Activated CD4-positive, alpha-beta memory T cell treated with anti-CD3 and anti-CD28 coated beads, Interleukin-2, amount 10 ng/mL, durations not matched to agents 7 days and 5 days (primary cell): ENCODE results near the gene RTP4. TPM values are rescaled to one million over a fixed set of nuclear protein-coding genes. Genes with fewer than 3 reads are reported as not detected.
"Not testable (repeated sequence)": the region's sequence is repeated elsewhere in the genome, so short reads cannot be mapped to it uniquely, and the experiment has no call there.

Experiments
- CTCF ChIA-PET: fragments of 350-600 bp; sonication (Branson Sonifier 250); formaldehyde crosslinking; loops from one replicate; lab custom pipeline; 2021; ENCODE audit warnings: antibody characterized with exemption, inconsistent platforms; lab: Charles Lee
- POLR2A ChIA-PET: fragments of 350-600 bp; sonication (Branson Sonifier 250); formaldehyde crosslinking; loops from one replicate; lab custom pipeline; 2021; ENCODE audit warnings: antibody characterized with exemption; lab: Charles Lee
- DNase-seq: peaks from one replicate; pipeline ENCODE4 v3.0.0-alpha.2; 2020
- H3K27ac Mint-ChIP-seq: one replicate; pipeline ENCODE4 v1.8.0; 2021; ENCODE audit warnings: mild to moderate bottlenecking, mixed read lengths
- H3K27me3 Mint-ChIP-seq: one replicate; pipeline ENCODE4 v1.8.0; 2021; ENCODE audit warnings: mixed read lengths
- H3K36me3 Mint-ChIP-seq: one replicate; pipeline ENCODE4 v1.8.0; 2021; ENCODE audit warnings: low read depth, mixed read lengths
- H3K4me1 Mint-ChIP-seq: one replicate; pipeline ENCODE4 v1.8.0; 2021; ENCODE audit warnings: mixed read lengths
- H3K4me3 Mint-ChIP-seq: one replicate; pipeline ENCODE4 v1.8.0; 2021; ENCODE audit warnings: mild to moderate bottlenecking, mixed read lengths
- H3K9me3 Mint-ChIP-seq: one replicate; pipeline ENCODE4 v1.8.0; 2021; ENCODE audit warnings: mixed read lengths
- total RNA-seq, 2 experiments: library from RNA; stranded (reverse); gene quantifications; one replicate each; pipeline ENCODE4 v1.2.3, GENCODE V29; 2021

The RTP4 gene
- total RNA-seq, 2 experiments from 2014 or later, result 23.2 to 24.1 TPM

DNA sequence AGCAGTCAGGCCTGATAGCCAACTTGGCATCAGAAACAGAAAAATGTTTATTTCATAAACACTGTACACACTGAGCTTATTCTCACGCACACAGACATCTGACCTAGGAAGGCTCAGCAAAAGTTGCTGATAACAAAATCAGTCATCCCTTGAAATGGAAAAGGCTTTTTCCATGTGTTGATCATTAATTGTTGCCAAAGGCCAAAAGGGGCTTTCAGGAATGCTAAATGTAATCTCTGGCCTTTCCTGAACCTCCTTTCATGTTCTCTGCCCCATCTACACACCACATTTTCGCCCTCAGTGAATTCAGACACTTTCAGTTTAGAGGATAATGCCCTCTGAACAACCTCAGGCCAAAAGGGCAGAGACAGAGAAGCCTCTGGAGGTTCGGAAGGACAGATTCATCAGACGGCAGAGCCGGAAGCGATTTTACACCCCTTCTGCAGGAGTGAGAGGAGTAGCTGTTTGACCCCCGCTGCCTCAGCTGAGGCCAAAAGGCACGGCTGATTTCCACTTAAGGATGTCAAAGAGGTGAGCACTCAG lies 14.5 kb downstream of the RTP4 start:
- no peak overlapping the region for H3K4me3 Mint-ChIP-seq
- CTCF ChIA-PET, result no interaction called here
- no peak overlapping the region for H3K27ac Mint-ChIP-seq
- H3K27me3 Mint-ChIP-seq, result peaks cover 15% of the 10 kb centered on the region
- H3K9me3 Mint-ChIP-seq, result peaks cover 9% of the 10 kb centered on the region
- peaks cover 2% of the 10 kb centered on the region for H3K4me1 Mint-ChIP-seq
- POLR2A ChIA-PET, result interaction anchor here (1.6 kb wide), 1 partner anchor 14 kb away, joined by 4 read pairs; the partner anchor contains the start of gene RTP4
- H3K36me3 Mint-ChIP-seq, result peaks cover 5% of the 10 kb centered on the region
- DNase-seq, result no peak

DNA sequence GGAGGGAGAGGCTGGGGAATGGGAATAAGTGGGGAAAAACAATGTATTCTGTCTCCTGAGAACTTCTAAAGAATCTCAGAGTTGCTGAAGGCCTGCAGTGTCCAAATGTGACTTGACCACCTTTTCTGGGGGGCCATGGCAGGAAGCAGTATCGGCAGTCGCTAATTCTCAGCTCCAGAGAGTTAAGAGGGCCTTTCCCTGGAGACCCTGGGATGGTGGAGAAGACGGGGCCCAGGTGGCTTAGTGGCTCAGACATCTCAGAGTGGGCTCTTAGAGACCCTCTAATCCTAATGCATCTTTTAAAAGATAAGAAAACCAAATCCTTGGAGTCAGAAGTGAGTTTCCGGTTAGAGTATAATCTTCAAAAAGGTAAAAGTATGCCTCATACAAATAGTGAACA lies 15.1 kb downstream of the RTP4 start:
- peaks cover 2% of the 10 kb centered on the region for H3K4me1 Mint-ChIP-seq
- no peaks in the 10 kb centered on the region for H3K36me3 Mint-ChIP-seq
- H3K4me3 Mint-ChIP-seq, result no peak overlapping the region
- ChIA-PET CTCF (interaction anchor here (0.7 kb wide), 1 partner anchor 64 kb away, joined by 4 read pairs; no protein-coding TSS in a partner anchor), POLR2A (interaction anchor here (1.6 kb wide), 1 partner anchor 15 kb away, joined by 4 read pairs; the partner anchor contains the start of gene RTP4)
- no peak overlapping the region for H3K27ac Mint-ChIP-seq
- peaks cover 3% of the 10 kb centered on the region for H3K9me3 Mint-ChIP-seq
- no peak for DNase-seq
- H3K27me3 Mint-ChIP-seq, result peaks cover 19% of the 10 kb centered on the region

DNA sequence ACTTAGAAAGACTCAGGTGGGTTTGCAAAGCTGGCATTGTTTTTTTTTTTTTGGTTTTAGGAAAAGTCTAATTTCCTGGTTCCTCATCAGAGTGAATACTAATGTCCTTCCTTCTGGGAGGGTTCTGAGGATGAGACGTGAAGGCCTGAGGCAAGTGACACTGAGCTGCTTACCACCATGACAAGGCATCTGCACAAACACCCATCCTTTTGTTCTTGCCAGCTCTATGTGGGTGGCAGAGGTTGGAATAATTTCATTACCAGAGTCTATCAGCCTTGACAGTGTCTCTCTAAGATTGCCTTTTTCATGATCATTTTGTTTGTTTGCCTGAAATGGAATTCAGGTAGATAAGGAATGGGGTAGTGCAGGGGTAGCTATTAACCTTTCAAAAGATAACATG lies 17.1 kb downstream of the RTP4 start:
- H3K4me1 Mint-ChIP-seq, result peaks cover under 1% of the 10 kb centered on the region
- no peak for DNase-seq
- no peak overlapping the region for H3K27ac Mint-ChIP-seq
- peaks cover 39% of the 10 kb centered on the region for H3K27me3 Mint-ChIP-seq
- no peak overlapping the region for H3K4me3 Mint-ChIP-seq
- H3K9me3 Mint-ChIP-seq, result peaks cover 3% of the 10 kb centered on the region
- H3K36me3 Mint-ChIP-seq, result no peaks in the 10 kb centered on the region
- ChIA-PET CTCF (interaction anchor here (0.7 to 0.8 kb wide), 2 partner anchors 9 to 326 kb away, joined by 3 read pairs; no protein-coding TSS in a partner anchor), POLR2A (no interaction called here)

DNA sequence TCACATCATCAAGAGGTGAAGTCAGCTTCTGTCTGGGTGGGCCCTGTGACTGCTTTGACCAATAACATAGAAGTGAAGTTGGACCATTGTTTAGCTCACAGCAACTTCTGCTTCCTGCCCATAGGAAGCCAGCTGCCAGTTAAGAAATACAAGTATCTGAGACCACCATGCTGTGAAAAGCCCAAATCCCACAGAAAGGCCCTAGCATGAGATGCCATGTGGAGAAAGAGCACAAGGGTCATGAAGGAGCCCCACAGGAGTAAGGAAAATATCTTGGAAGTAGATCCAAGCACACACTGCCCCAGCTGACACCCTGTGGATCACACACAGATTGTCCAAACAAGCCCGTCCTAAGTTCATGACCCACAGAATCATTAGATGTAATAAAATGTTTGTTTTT lies 28.5 kb downstream of the RTP4 start:
- POLR2A ChIA-PET, result no interaction called here
- no peak overlapping the region for H3K27ac Mint-ChIP-seq

DNA sequence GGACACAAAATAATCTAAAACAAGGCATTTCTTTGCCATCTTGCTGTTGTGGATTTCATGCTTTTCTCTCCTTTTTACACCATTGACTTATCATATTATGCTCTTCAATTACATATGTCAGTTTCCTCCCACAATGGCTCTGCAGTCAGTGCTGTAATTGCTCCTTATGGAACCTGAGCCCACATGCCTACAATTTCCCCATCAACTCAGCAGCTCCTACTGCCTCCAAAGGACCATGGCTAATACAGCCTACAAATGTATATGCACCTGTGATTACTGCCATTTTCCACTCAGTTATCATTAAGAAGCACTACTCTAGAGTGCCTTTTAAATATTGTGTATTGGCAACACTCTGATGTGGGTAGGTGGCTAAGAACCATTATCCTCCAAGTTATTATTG lies 30.8 kb downstream of the RTP4 start:
- Mint-ChIP-seq H3K27ac (no peak overlapping the region), H3K4me1 (no peaks in the 10 kb centered on the region), H3K27me3 (peaks cover 37% of the 10 kb centered on the region), H3K36me3 (no peaks in the 10 kb centered on the region), H3K4me3 (no peak overlapping the region), H3K9me3 (no peaks in the 10 kb centered on the region)
- ChIA-PET CTCF (no interaction called here), POLR2A (no interaction called here)
- no peak for DNase-seq

More for the DNA sequence above, 28.5 kb downstream of the RTP4 start:
- peaks cover 34% of the 10 kb centered on the region for H3K27me3 Mint-ChIP-seq
- H3K4me3 Mint-ChIP-seq, result no peak overlapping the region
- H3K9me3 Mint-ChIP-seq, result no peaks in the 10 kb centered on the region
- DNase-seq, result no peak
- H3K4me1 Mint-ChIP-seq, result no peaks in the 10 kb centered on the region
- H3K36me3 Mint-ChIP-seq, result no peaks in the 10 kb centered on the region
- CTCF ChIA-PET, result no interaction called here

DNA sequence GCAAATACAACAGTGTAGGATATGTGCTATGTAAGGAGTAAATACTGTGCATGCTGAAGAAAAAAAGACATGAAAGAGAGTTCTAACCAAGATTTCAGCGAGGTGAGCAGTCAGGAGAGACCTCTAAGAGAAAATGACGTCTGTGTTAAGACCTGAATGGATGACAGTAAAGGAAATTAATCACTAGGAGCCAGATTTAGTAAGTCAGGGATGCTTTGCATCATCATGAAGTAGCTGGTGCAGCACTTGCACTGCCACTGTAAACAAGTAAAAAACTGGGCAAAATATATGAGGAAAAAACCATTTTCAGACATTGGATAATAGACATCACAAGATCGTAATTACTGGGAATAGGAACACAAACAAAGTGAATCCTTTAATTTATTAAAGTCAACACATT lies 32.6 kb downstream of the RTP4 start:
- DNase-seq, result no peak
- Mint-ChIP-seq H3K4me3 (no peak overlapping the region), H3K4me1 (no peaks in the 10 kb centered on the region), H3K9me3 (no peaks in the 10 kb centered on the region), H3K27ac (no peak overlapping the region), H3K36me3 (no peaks in the 10 kb centered on the region), H3K27me3 (peaks cover 35% of the 10 kb centered on the region)
- ChIA-PET CTCF (no interaction called here), POLR2A (no interaction called here)

DNA sequence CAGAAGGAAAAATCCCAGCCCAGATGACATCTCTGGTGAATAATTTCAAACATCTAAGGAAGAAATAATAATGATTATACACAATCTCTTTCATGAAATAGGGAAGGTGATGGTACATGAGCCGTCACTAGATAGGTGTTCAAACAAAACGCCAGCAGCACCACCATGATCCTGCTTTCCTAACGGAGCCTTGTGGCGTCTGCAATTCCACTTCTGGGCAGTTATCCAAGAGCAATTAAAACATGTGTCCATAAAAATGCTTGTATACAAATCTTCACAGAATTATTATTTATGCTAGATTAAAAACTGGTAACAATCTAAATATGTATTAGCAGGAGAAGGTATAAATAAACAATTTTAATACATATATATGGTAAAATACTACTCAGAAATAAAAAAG lies 33.7 kb downstream of the RTP4 start:
- ChIA-PET POLR2A (no interaction called here), CTCF (no interaction called here)
- Mint-ChIP-seq H3K4me1 (no peaks in the 10 kb centered on the region), H3K9me3 (no peaks in the 10 kb centered on the region), H3K27ac (no peak overlapping the region), H3K27me3 (peaks cover 32% of the 10 kb centered on the region), H3K4me3 (no peak overlapping the region), H3K36me3 (no peaks in the 10 kb centered on the region)
- DNase-seq, result no peak

DNA sequence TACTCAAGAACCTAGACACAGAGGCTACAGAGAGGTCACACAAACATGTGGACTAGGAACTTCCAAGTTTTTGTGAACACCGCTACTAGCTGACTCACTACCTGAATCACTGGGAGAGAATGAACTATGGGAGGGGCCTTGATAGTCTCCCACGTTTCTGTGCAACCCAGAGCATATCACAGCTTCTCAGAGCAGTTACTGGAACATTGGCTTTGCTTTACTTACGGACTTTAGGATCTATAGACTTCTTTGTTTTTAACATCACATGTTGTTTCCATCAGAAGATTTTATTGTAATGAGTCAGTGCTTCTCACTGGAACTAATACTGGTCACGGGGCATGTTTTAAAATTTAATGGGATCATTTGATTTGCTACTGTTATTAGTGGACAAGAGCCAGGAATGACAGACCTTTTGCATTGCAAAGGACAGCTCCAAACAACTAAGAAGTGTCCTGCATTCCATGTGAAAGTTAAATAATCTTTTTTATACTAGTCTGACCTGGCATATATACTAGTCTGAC lies 35.6 kb downstream of the RTP4 start:
- H3K4me3 Mint-ChIP-seq, result no peak overlapping the region
- peaks cover 27% of the 10 kb centered on the region for H3K27me3 Mint-ChIP-seq
- no peak for DNase-seq
- H3K4me1 Mint-ChIP-seq, result no peaks in the 10 kb centered on the region
- H3K27ac Mint-ChIP-seq, result no peak overlapping the region
- ChIA-PET CTCF (no interaction called here), POLR2A (no interaction called here)
- H3K9me3 Mint-ChIP-seq, result no peaks in the 10 kb centered on the region
- no peaks in the 10 kb centered on the region for H3K36me3 Mint-ChIP-seq

DNA sequence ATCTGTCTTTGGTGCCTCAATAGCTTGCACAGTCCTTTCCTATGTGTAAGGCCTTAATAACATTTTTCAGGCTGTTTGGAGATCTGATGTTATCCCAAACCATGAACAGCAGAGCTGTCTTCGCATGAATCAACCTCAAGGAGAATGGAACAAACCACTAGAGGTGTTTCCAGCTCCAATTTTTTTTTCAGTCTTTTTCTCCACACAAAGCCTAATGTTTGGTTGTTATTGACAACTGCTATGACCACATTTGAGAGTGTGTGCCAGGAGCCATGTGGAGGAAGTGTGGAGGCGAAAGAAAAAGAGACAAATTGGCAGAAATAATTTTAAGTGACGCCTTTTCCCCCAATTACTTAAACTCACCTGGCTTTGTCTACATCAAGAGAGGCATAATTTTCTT lies 38.7 kb downstream of the RTP4 start:
- Mint-ChIP-seq H3K27me3 (peaks cover 22% of the 10 kb centered on the region), H3K9me3 (no peaks in the 10 kb centered on the region), H3K27ac (no peak overlapping the region), H3K4me3 (no peak overlapping the region), H3K36me3 (no peaks in the 10 kb centered on the region), H3K4me1 (no peaks in the 10 kb centered on the region)
- ChIA-PET CTCF (interaction anchor here (3.1 kb wide), 1 partner anchor 88 kb away, joined by 13 read pairs; no protein-coding TSS in a partner anchor), POLR2A (interaction anchor here (0.5 kb wide), 1 partner anchor 900 kb away, joined by 3 read pairs; no protein-coding TSS in a partner anchor)
- no peak for DNase-seq

DNA sequence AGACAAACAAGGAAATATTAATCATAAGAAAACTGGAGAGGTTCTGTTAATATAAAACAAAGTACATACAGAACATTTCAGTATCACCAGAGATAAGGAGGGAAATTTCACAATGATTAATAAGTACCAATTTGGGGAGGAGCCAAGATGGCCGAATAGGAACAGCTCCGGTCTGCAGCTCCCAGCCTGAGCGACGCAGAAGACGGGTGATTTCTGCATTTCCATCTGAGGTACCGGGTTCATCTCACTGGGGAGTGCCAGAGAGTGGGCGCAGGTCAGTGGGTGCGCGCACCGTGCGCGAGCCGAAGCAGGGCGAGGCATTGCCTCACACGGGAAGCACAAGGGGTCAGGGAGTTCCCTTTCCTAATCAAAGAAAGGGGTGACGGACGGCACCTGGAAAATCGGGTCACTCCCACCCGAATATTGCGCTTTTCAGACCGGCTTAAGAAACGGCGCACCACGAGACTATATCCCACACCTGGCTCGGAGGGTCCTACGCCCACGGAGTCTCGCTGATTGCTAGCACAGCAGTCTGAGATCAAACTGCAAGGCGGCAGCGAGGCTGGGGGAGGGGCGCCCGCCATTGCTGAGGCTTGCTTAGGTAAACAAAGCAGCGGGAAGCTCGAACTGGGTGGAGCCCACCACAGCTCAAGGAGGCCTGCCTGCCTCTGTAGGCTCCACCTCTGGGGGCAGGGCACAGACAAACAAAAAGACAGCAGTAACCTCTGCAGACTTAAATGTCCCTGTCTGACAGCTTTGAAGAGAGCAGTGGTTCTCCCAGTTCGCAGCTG lies 44.0 kb downstream of the RTP4 start:
- H3K4me3 Mint-ChIP-seq, H3K4me1 Mint-ChIP-seq, POLR2A ChIA-PET, DNase-seq, H3K9me3 Mint-ChIP-seq, H3K27ac Mint-ChIP-seq, CTCF ChIA-PET, H3K36me3 Mint-ChIP-seq: not testable (repeated sequence)
- peaks cover 14% of the 10 kb centered on the region for H3K27me3 Mint-ChIP-seq

Other genes with a start within 250 kb of the RTP4 start
- 10 to 100 TPM; 23.0 to 23.1 TPM for gene RPL39L, start 228.9 kb upstream of the RTP4 start, total RNA-seq
- not detected for gene RTP1, start 170.9 kb upstream of the RTP4 start, total RNA-seq
- gene MASP1, start 76.6 kb upstream of the RTP4 start, total RNA-seq, result not detected